NCI-H2107 (cell line): ENCODE data around the gene NDUFA8.
"Not testable (repeated sequence)": the region's sequence is repeated elsewhere in the genome, so short reads cannot be mapped to it uniquely, and the experiment has no call there.

Source experiments
- DNase-seq: peaks from one replicate; lab custom pipeline; 2025; lab: John Stamatoyannopoulos, UW

NDUFA8 gene

GRCh38 chr9:122121391-122121790 lies 38.2 kb downstream of the NDUFA8 start:
- no peak for DNase-seq

DNA sequence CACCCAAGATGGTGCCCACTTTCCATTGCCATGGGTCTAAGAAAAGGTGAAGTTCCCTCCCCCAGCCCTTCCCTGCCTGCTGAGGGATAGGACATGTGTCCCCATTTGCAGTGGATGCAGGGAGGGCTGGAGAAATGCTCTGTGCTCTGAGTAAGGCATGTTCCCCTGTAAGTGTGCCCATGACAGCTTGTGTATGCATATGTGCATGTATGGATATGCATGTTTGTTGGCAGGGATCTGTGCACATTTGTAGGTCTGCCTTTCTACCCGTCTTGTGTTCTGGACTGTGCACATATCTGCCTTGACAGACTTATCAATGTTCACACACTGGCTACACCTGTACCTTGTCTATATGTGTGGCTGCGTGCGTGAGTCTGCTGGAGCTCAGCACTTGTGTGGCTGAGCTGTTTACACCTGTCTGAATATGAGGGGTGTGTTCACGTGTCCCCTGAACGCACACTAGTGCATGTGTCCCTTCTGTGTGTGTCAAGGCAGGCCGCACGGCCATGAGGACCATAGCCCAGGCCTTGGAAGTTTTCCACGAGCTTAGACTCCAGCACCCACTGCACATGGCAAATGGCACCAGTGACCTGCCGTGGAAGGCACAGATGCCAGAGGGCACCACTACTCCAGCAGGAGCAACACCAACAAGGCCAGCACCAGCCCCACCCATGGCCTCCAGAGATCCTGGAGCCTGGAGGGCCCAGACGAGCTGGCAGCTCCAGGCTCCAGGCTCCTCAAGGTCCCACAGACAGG lies 39.1 kb downstream of the NDUFA8 start:
- no peak for DNase-seq

GRCh38 chr9:122119721-122120120 lies 39.9 kb downstream of the NDUFA8 start:
- no peak for DNase-seq

DNA sequence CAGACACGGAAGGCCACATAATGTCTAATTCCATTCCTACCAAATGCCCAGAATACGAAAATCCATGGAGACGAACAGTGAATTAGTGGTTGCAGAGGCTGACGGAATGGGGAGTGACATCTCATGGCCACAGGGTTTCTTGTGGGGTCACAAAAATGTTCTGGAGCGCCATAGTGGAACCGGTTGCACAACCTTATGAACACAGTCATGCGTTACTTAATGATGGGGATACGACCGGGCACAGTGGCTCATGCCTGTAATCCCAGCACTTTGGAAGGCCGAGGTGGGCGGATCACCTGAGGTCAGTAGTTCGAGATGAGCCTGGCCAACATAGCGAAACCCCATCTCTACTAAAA lies 40.4 kb downstream of the NDUFA8 start:
- DNase-seq: no peak

- DNase-seq: no peak
These were observed 41.0 kb downstream of the NDUFA8 start for GRCh38 chr9:122118343-122119165.

DNA sequence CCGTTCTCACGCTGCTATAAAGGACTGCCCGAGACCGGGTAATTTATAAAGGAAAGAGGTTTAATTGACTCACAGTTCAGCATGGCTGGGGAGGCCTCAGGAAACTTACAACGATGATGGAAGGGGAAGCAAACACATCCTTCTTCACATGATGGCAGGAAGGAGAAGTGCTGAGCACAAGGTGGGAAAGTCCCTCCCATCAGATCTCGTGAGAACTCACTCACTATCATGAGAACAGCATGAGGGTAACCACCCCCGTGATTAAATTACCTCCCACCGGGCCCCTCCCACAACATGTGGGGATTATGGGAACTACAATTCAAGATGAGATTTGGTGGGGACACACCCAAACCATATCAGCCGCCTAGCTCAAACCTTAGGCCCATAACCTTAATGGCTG lies 42.3 kb downstream of the NDUFA8 start:
- not testable (repeated sequence) for DNase-seq

GRCh38 chr9:122116448-122117173 lies 43.0 kb downstream of the NDUFA8 start:
- DNase-seq: no peak

DNA sequence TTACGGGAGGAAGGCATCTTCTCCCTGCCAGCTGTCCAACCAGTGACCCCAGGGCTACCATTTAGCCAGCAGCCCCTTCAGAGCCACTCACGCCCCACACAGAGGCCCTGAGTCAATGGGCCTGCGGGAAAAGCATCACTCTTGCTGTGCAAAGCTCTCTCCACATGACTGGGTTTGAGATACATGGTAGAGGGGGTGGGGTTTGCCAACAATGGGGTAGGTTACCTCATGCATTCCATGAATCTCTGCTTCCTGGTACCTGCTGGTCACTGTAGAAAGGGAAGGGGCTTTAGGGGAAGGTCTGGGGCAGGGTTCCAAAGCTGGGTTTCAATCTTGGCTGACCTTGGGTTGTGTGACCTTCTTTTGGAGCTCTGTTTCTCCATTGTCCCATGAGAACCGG lies 43.5 kb downstream of the NDUFA8 start:
- no peak for DNase-seq

- DNase-seq: no peak
These were observed 44.2 kb downstream of the NDUFA8 start for GRCh38 chr9:122115176-122116035.

- no peak for DNase-seq
These were observed 46.0 kb downstream of the NDUFA8 start for GRCh38 chr9:122113574-122113973.

GRCh38 chr9:122112238-122112637 lies 47.3 kb downstream of the NDUFA8 start:
- no peak for DNase-seq

- DNase-seq: no peak
These were observed 48.0 kb downstream of the NDUFA8 start for GRCh38 chr9:122111413-122112085.

DNA sequence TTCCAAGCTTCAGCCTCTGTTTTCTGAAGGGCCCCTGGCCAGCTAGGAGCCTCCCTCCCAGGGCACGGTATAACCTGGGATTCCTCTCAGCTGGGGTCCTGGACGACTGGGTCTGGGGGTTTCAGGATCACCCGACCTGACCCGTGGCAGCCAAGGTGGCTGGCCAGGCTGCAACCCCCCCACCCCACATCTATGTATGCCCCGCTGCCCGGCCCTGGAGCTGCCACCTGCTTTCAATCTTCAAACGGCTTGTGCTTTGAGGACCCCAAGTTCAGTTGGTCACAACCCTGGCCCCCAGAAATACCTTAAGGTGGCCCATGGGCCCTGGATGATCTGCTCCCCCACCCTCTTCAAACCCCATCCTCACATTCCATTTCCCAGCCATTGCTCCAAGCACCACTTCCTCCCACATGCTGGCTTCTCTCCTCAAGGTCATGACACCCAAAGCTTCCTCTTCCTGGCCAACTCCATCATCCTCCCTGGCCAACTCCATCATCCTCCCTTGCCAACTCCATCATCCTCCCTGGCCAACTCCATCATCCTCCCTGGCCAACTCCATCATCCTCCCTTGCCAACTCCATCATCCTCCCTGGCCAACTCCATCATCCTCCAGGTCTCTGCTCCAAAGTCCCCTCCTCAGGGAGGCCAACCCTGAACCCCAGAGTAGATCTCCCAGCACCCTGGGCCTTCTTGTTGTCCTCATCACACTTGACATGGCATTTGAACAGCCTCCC lies 49.3 kb downstream of the NDUFA8 start:
- no peak for DNase-seq

DNA sequence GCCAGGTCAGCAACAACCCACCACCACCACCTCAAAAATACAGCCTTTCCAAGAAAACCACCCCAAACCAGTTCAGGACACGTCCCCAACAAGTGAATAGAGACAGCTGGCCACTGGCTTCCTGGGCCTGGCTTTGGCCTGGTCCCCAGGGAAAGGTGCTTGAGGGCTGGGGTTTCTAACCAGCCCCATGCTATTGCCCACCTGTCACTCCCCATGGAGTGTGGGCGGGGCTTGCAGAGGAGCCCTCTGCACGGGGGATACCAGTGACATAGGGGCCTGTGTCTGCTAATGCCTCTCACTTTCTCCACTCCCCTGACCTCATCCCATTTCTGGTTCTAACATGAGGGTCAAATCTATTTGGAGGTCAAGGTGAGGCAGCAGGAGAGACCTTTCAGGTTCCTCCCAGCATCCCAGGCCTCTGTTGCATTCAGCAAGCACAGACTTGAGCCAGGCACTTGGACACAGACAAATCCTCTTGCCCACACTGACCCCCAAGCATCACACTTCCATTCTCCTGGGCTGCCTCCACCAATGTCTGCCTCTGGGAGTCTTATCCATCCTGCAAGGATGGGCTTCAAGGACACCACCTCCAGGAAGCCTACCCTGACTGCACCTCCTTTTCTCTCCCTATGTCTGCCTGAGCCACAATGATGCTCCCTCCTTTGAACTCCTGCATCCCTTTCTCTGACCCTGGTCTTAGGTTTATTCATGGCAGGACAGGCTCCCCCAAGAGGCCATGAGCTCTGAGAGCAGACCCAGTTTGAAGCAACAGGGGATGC lies 50.4 kb downstream of the NDUFA8 start:
- DNase-seq: no peak

GRCh38 chr9:122107291-122107805 lies 52.2 kb downstream of the NDUFA8 start:
- DNase-seq: no peak

DNA sequence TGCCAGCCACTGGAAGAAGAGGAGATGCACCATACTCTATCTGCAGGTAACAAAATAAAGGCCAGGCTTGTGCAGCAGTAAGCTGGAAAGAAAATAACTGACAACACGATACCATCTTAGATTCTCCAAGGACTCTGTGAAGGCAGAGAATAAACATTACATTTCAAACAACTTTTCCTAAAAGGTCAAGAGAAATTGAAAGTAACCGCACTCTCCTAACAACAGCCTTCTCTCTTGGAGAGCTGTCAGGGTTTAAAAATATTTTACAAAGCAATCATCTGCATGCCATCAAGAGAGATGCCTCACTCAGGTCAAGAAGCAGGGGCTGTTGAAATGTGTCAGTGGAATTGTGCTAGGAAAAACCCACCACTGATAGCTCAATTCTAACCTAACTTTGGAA lies 53.0 kb downstream of the NDUFA8 start:
- DNase-seq: no peak

DNA sequence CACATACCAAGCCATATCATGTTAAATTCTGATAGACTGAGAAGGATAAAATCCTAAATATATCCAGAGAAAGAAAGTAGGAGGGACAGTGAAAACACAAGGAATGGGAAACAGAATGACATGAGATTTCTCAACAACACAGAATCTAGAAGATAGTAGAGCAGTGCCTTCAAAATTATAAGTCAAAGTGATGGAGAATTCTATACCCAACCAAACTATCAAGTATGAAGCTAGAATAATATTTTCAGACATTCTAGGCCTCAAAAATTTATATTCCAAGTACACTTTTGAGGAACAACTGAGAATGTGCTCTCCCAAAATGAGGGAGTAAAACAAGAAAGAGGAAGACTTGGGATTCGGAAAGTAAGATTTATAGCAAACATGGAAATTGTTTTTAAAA lies 55.6 kb downstream of the NDUFA8 start:
- DNase-seq: no peak

DNA sequence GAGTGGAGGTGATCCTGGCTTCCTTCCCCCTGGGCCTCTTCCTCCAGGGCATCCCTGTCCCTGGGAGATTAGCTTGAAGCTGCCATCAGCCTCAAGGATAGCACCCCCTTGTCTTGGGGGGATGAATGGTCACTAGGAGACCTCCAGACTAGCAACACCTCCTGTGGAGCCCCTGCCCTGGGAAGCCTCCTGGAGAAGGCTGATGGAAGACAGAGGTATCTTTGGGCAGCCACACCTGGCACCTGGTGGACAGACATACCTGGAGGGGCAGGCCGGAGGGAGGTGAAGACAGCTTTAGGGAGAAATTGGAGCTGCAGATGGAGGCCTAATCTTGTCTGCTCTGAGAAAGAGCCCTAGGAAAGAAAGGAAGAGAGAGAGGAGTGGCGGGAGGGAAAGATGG lies 57.4 kb downstream of the NDUFA8 start:
- DNase-seq: no peak

DNA sequence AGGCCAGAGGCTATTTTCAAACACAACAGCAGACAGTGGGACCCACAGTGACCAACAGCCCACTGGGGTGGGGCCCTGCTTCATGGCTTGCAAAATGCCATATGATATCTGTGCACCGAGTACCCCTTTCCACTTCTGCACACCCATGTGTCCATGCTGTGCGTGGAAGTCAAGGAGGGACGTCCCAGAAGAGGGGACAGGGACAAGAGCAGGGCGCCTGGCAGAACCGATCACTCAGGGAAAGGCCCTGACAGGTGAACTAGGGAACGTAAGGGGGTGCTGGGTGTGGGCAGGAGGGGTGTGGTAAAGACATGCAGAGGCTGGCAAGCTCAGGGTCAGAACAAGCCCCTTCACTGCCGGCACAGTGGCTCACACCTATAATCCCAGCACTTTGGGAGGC lies 58.8 kb downstream of the NDUFA8 start:
- DNase-seq: no peak
